Peyer's patch (tissue), 4 donors: ENCODE data around the gene KCNK13.

ENCODE experiments used
- CTCF ChIP-seq, 6 experiments: fragments of 450-650 bp in 4 of 6; fragments of 200-600 bp in 2 of 6; sonication (generic) in 1 of 6; IDR thresholded peaks; one replicate each; pipeline ENCODE4 v1.5.1; 2017 to 2019; ENCODE audit warnings: antibody characterized with exemption in 6 of 6, mild to moderate bottlenecking in 3 of 6, moderate library complexity in 1 of 6
- POLR2A ChIP-seq, 2 donors: fragments of 450-650 bp; IDR thresholded peaks; one replicate each; pipeline ENCODE4 v1.5.1; 2017; ENCODE audit warnings: antibody characterized with exemption in 2 of 2, mild to moderate bottlenecking in 2 of 2, moderate library complexity in 2 of 2

GRCh38 chr14:90058876-90059458 is 2.8 kb upstream of the KCNK13 start:
- TF ChIP-seq CTCF (IDR thresholded peaks at IDR 0.05), result no peak
- no peak for TF ChIP-seq POLR2A (IDR thresholded peaks at IDR 0.05)
